HCT116 (cell line): ENCODE data around the gene CFAP61. TPM values are rescaled to one million over a fixed set of nuclear protein-coding genes. Genes with fewer than 3 reads are reported as not detected.

Experiments used
- ATAC-seq: fragments of 200-7000 bp; cut with Tn5 transposase; 2 replicates; pipeline ENCODE4 v1.9.1; 2020; ENCODE audit warnings: mild to moderate bottlenecking, moderate library complexity
- BruUV-seq: library from RNA; stranded (reverse); fragments of 400-500 nt; replicated peaks from 2 replicates; lab custom pipeline; 2021; lab: Mats Ljungman, UMichigan
- CTCF ChIA-PET: fragments of 300-600 bp; sonication (Branson Sonifier 250); formaldehyde crosslinking; loops from one replicate; lab custom pipeline; 2021; ENCODE audit warnings: antibody characterized with exemption; lab: Charles Lee
- POLR2A ChIA-PET: fragments of 300-600, 350-600 bp; sonication (Branson Sonifier 250); formaldehyde crosslinking; loops from one replicate; lab custom pipeline; 2021; ENCODE audit warnings: antibody characterized with exemption; lab: Charles Lee
- RAD21 ChIA-PET, 2 experiments: fragments of 300-600 bp; sonication (Branson Sonifier 250); formaldehyde crosslinking; loops; one replicate each; lab custom pipeline; 2023; ENCODE audit warnings: low total read pairs in 2 of 2; ENCODE audit not compliant: uncharacterized antibody in 2 of 2, unreplicated experiment in 2 of 2, low non-redundant PET in 1 of 2; lab: Charles Lee
- DNase-seq: peaks from one replicate; pipeline ENCODE4 v3.0.0-alpha.2; 2010; ENCODE audit warnings: low read depth, low spot score
- H2AFZ ChIP-seq: fragments of 200-600 bp; shearing (Covaris generic), sonication (generic); 2 replicates; pipeline ENCODE4 v1.6.1; 2017; ENCODE audit warnings: low read depth, mixed run types, mixed read lengths, antibody characterized with exemption, low read length; ENCODE audit not compliant: poor library complexity, severe bottlenecking
- H3K27ac ChIP-seq: 2 replicates; pipeline ENCODE4 v1.5.1; 2012; ENCODE audit warnings: low read depth, low read length
- H3K27me3 ChIP-seq: fragments of 200-600 bp; sonication (generic); 2 replicates; pipeline ENCODE4 v1.6.1; 2016; ENCODE audit warnings: mixed run types, low read length, mixed read lengths; ENCODE audit not compliant: insufficient read depth
- H3K36me3 ChIP-seq, 2 experiments: fragments of 200-500 bp in 1 of 2; fragments of 200-600 bp in 1 of 2; sonication (Bioruptor generic) in 1 of 2; sonication (generic) in 1 of 2; 2 replicates each; pipeline versions ENCODE4 v1.5.1 to v1.6.1; 2014 to 2016; ENCODE audit warnings: low read length in 2 of 2, inconsistent platforms in 1 of 2, mixed read lengths in 1 of 2, mixed run types in 1 of 2; ENCODE audit not compliant: insufficient read depth in 2 of 2, control insufficient read depth in 1 of 2
- H3K4me1 ChIP-seq, 2 experiments: fragments of 200-600 bp in 1 of 2; sonication (generic) in 1 of 2; 2 replicates each; pipeline versions ENCODE4 v1.5.1 to v1.6.1; 2012 to 2017; ENCODE audit warnings: low read length in 2 of 2, inconsistent platforms in 1 of 2, mild to moderate bottlenecking in 1 of 2, mixed read lengths in 1 of 2, mixed run types in 1 of 2, moderate library complexity in 1 of 2; ENCODE audit not compliant: insufficient read depth in 2 of 2, control insufficient read depth in 1 of 2
- H3K4me2 ChIP-seq: fragments of 200-600 bp; sonication (generic); 2 replicates; pipeline ENCODE4 v1.6.1; 2017; ENCODE audit warnings: mixed run types, low read length, mixed read lengths
- H3K4me3 ChIP-seq, 2 experiments: fragments of 200-600 bp in 1 of 2; sonication (generic) in 1 of 2; replicated peaks in 1 of 2; 2 replicates each; pipeline ENCODE4 v1.5.1; 2011 to 2016; ENCODE audit warnings: low read length in 2 of 2, control low read depth in 1 of 2, low read depth in 1 of 2, mild to moderate bottlenecking in 1 of 2, mixed read lengths in 1 of 2, mixed run types in 1 of 2
- H3K79me2 ChIP-seq: fragments of 200-600 bp; sonication (generic); 2 replicates; pipeline ENCODE4 v1.6.1; 2017; ENCODE audit warnings: mild to moderate bottlenecking, mixed run types, low read length, moderate library complexity, mixed read lengths; ENCODE audit not compliant: insufficient read depth
- H3K9ac ChIP-seq: fragments of 200-600 bp; sonication (generic); 2 replicates; pipeline ENCODE4 v1.6.1; 2016; ENCODE audit warnings: low read length, mixed read lengths
- H3K9me2 ChIP-seq: fragments of 200-600 bp; sonication (generic), shearing (Covaris generic); 2 replicates; pipeline ENCODE4 v1.6.1; 2017; ENCODE audit warnings: mixed run types, mild to moderate bottlenecking, moderate library complexity; ENCODE audit not compliant: insufficient read depth
- H3K9me3 ChIP-seq, 2 experiments: fragments of 200-500 bp in 1 of 2; fragments of 200-600 bp in 1 of 2; sonication (Bioruptor generic) in 1 of 2; sonication (generic) in 1 of 2; 2 replicates each; pipeline ENCODE4 v1.6.1; 2014 to 2017; ENCODE audit warnings: low read length in 2 of 2, mixed read lengths in 2 of 2, inconsistent platforms in 1 of 2, low read depth in 1 of 2, mild to moderate bottlenecking in 1 of 2, mixed run types in 1 of 2, moderate library complexity in 1 of 2; ENCODE audit not compliant: control insufficient read depth in 1 of 2, insufficient read depth in 1 of 2
- H4K20me1 ChIP-seq: fragments of 200-600 bp; sonication (generic), shearing (Covaris generic); 2 replicates; pipeline ENCODE4 v1.6.1; 2017; ENCODE audit warnings: mixed run types, mild to moderate bottlenecking, moderate library complexity; ENCODE audit not compliant: insufficient read depth
- CTCF ChIP-seq, 3 experiments: fragments of 200-600 bp in 1 of 3; sonication (generic) in 1 of 3; IDR thresholded peaks in 2 of 3; conservative IDR thresholded peaks in 1 of 3; 2 replicates each; pipeline ENCODE4 v1.5.1; 2012 to 2017; ENCODE audit warnings: low read depth in 2 of 3, low read length in 2 of 3, antibody characterized with exemption in 1 of 3, borderline replicate concordance in 1 of 3, control low read depth in 1 of 3, mild to moderate bottlenecking in 1 of 3, mixed read lengths in 1 of 3, mixed run types in 1 of 3, moderate library complexity in 1 of 3; ENCODE audit not compliant: insufficient read depth in 1 of 3
- EGR1 ChIP-seq: IDR thresholded peaks from 2 replicates; pipeline ENCODE4 v1.6.1; 2012; ENCODE audit warnings: low read depth
- REST ChIP-seq: IDR thresholded peaks from 2 replicates; pipeline ENCODE4 v1.6.1; 2012; ENCODE audit warnings: low read depth
- ZBTB33 ChIP-seq: IDR thresholded peaks from 2 replicates; pipeline ENCODE4 v1.6.1; 2011; ENCODE audit warnings: mild to moderate bottlenecking, low read length, moderate library complexity; ENCODE audit not compliant: insufficient replicate concordance; ENCODE audit errors: extremely low read depth
- intact Hi-C: fragments of 100-400 bp; cut with micrococcal nuclease; formaldehyde crosslinking; loops from 2 replicates; pipeline ENCODE4 v1.10.0; 2022
- total RNA-seq: library from RNA; stranded (reverse); gene quantifications from one replicate; pipeline ENCODE4 v1.2.1, GENCODE V29; 2021; ENCODE audit not compliant: unreplicated experiment

Gene CFAP61
- total RNA-seq, 1 experiment from 2014 or later, result 1.7 TPM

GRCh38 chr20:20085071-20085470, 32.7 kb downstream of the CFAP61 start:
- H3K36me3 ChIP-seq, result no peaks in the 10 kb centered on the region
- peaks cover 11% of the 10 kb centered on the region for H3K27me3 ChIP-seq
- H3K4me1 ChIP-seq, result no peaks in the 10 kb centered on the region
- H3K9me2 ChIP-seq, result no peaks in the 10 kb centered on the region
- no peak overlapping the region for H3K4me2 ChIP-seq
- TF ChIP-seq EGR1, result no peak
- TF ChIP-seq REST, result no peak
- no peak for TF ChIP-seq CTCF (IDR thresholded peaks at IDR 0.05 in 2 of 3, conservative IDR thresholded peaks at IDR 0.05 in 1 of 3; ENCODE audit: borderline replicate concordance in 1 of 3, insufficient read depth in 1 of 3, low read depth in 2 of 3, low read length in 2 of 3)
- no peak for TF ChIP-seq ZBTB33
- ATAC-seq, result no peak
- H3K9ac ChIP-seq, result no peak overlapping the region
- intact Hi-C loops, result loop anchor here (2.0 kb wide), 1 partner anchor 508 kb away; no protein-coding TSS in a partner anchor
- no TSS peak for BruUV-seq
- ChIA-PET CTCF (interaction anchor here (1.3 to 1.9 kb wide), 2 partner anchors 153 to 509 kb away, joined by 3 to 12 read pairs; no protein-coding TSS in a partner anchor), POLR2A (no interaction called here), RAD21 (no interaction called here)
- no peaks in the 10 kb centered on the region for H4K20me1 ChIP-seq
- no peak overlapping the region for H2AFZ ChIP-seq
- no peaks in the 10 kb centered on the region for H3K79me2 ChIP-seq
- no peak overlapping the region for H3K27ac ChIP-seq
- H3K4me3 ChIP-seq, result no peak overlapping the region
- DNase-seq, result no peak
- H3K9me3 ChIP-seq, result no peaks in the 10 kb centered on the region
